Measurements from ENCODE around the gene EDA. TPM values are rescaled to one million over a fixed set of nuclear protein-coding genes. Genes with fewer than 3 reads are reported as not detected.

Gene EDA
- total and polyA plus RNA-seq, 2 of the 13 experiments (the other 11 are each of a cell fraction or from before 2014, with no cell fraction given), result 8.8 to 11.2 TPM

- TF ChIP-seq ATF4 (CRISPR knock-in tag; IDR thresholded peaks at IDR 0.05) (no peak), ELF1 (CRISPR knock-in tag; IDR thresholded peaks at IDR 0.05) (no peak), ARID4A (CRISPR knock-in tag; IDR thresholded peaks at IDR 0.05; ENCODE audit: borderline replicate concordance) (no peak), E2F1 (CRISPR knock-in tag; IDR thresholded peaks at IDR 0.05) (no peak), ZNF577 (CRISPR knock-in tag; IDR thresholded peaks at IDR 0.05; ENCODE audit: borderline replicate concordance, low read depth) (no peak), ETV5 (CRISPR knock-in tag; IDR thresholded peaks at IDR 0.05; ENCODE audit: borderline replicate concordance) (no peak), ZNF672 (CRISPR knock-in tag; IDR thresholded peaks at IDR 0.05) (no peak), IRF1 (CRISPR knock-in tag; IDR thresholded peaks at IDR 0.05; ENCODE audit: low read depth) (no peak), ZBTB49 (CRISPR knock-in tag; IDR thresholded peaks at IDR 0.05; ENCODE audit: borderline replicate concordance) (no peak), ZSCAN25 (CRISPR knock-in tag; IDR thresholded peaks at IDR 0.05) (no peak), ZBTB33 (CRISPR knock-in tag; IDR thresholded peaks at IDR 0.05) (no peak), HDAC2 (CRISPR knock-in tag; IDR thresholded peaks at IDR 0.05) (peak; percentile 44; the same call in 1 of the 2 replicates), CC2D1A (CRISPR knock-in tag; IDR thresholded peaks at IDR 0.05) (no peak), THAP7 (CRISPR knock-in tag; IDR thresholded peaks at IDR 0.05) (no peak), MZF1 (CRISPR knock-in tag; IDR thresholded peaks at IDR 0.05; ENCODE audit: borderline replicate concordance) (no peak), ZNF772 (CRISPR knock-in tag; IDR thresholded peaks at IDR 0.05) (no peak), ATF3 (CRISPR knock-in tag; IDR thresholded peaks at IDR 0.05) (no peak)
These were observed 2.0 kb upstream of the EDA start (continued) for GRCh38 chrX:69613946-69614345.
